ENCODE results near the gene DNMT3L. TPM values are rescaled to one million over a fixed set of nuclear protein-coding genes. Genes with fewer than 3 reads are reported as not detected.

The DNMT3L gene
- total and polyA plus RNA-seq, 10 donors, result not detected

DNA sequence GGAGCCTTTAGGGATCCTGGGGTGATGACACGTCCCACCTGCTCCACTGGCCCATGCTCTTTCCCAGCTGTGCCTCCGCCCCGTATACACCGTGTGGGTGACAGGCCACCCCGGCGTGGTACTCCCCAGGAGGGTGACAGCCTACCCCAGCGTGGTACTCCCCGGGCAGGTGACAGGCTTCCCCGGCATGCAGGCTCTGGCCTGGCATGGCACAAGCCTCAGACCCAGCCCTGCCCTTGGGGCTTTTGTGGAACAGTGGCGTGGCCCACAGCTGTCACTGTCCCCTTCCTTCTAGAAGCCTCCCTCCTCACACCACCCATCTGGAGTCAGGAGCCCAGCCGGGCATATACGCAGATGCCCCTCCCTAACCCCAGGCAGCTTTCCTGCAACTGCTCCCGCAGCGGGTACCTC lies 33.5 kb upstream of the DNMT3L start:
- no peak overlapping the region for H3K27ac ChIP-seq
- H3K4me1 ChIP-seq, result peaks cover 16 to 64% (median 44%) of the 10 kb centered on the region in 6 donors
- intact Hi-C loops (cut with DNase I; ENCODE audit: low total_unique reads), result no loop called here
- TF ChIP-seq CTCF (IDR thresholded peaks at IDR 0.05 in 8 of 11, conservative IDR thresholded peaks at IDR 0.05 in 3 of 11) (no peak), POLR2A (IDR thresholded peaks at IDR 0.05) (no peak), POLR2AphosphoS5 (IDR thresholded peaks at IDR 0.05) (no peak)
- H3K27me3 ChIP-seq (replicated peaks in 1 of 7), result peaks cover 0 to 25% (median 0%) of the 10 kb centered on the region in 7 donors
- no peak overlapping the region for H3K4me3 ChIP-seq
- 61 to 80% (median 75%) methylated on average over 14 of the region's 14 CpGs for WGBS, 5 donors
- H3K36me3 ChIP-seq, result no peaks in the 10 kb centered on the region
- no peaks in the 10 kb centered on the region for H3K9me3 ChIP-seq
- DNase-seq, result no peak

DNA sequence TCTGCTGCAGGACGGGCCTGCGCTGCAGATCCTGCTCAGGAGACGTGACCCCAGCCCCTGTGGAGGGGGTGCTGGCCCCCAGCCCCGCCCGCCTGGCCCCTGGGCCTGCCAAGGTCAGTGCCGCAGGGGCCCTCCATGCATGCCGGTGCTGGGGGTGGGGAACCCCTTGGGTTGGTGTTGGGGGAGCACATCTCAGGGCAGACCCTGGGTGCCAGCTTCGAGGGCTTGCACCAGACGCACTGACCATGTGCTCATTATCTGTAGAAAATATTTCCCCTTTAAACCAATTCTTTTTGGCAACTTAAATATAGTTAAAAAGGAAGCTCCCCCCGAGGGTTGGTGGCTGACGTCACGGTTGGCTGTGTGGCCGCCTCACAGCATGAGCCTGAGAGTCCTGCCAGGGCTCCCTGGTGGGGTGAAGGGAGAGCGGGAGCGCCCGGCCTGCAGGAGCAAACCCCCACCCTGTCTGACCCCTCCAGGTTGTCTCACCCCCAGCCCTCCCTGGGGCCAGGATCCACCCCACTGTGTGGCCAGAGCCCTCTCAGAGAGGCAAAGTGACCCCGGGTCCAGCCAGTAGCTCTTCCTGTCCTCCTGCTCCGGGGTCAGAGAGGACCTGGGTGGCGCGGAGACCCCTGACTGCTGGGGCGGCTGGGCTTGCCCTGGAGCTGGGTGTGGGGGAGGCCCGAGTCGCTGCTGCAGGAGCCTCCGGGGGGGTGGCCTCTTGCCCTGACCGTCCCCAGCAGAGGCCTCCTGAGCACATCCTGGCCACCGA lies 32.9 kb upstream of the DNMT3L start:
- peak overlapping the region in 1 of 8 donors; percentile 17 for H3K27ac ChIP-seq
- DNase-seq, result no peak
- peaks cover 0 to 25% (median 0%) of the 10 kb centered on the region in 7 donors for H3K27me3 ChIP-seq (replicated peaks in 1 of 7)
- no peaks in the 10 kb centered on the region for H3K9me3 ChIP-seq
- WGBS, 5 donors, result 47 to 70% (median 61%) methylated on average over 16 to 26 of the region's 26 CpGs
- no peak overlapping the region for H3K4me3 ChIP-seq
- no peaks in the 10 kb centered on the region for H3K36me3 ChIP-seq
- TF ChIP-seq CTCF (IDR thresholded peaks at IDR 0.05 in 8 of 11, conservative IDR thresholded peaks at IDR 0.05 in 3 of 11) (no peak), POLR2AphosphoS5 (IDR thresholded peaks at IDR 0.05) (no peak), POLR2A (IDR thresholded peaks at IDR 0.05) (no peak)
- intact Hi-C loops (cut with DNase I; ENCODE audit: low total_unique reads), result no loop called here
- H3K4me1 ChIP-seq, result peaks cover 16 to 63% (median 44%) of the 10 kb centered on the region in 6 donors

DNA sequence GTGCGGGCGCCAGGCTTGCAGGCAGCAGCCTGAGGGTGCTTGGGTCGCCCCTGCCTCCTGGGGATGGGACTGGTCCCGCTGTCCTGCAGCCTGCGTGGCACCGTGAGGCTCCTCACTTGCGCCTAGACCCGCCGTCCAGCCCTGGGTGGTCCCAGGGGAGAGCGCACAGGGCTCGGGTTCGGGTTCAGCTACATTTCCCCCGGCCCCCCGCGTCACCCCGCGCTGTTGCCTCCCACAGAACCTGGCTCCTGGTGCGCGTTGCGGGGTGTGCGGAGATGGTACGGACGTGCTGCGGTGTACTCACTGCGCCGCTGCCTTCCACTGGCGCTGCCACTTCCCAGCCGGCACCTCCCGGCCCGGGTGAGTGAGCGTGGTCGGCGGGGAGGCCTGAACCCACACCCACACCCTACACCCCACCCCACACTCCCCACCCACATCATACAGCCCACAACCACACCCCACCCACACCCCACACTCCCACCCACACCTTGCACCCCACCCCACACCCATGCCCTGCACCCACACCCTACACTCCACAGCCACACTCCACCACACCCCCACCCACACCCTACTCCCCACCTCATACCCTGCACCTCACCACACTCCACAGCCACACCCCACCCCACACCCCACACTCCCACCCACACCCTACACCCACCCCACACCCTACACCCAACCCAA lies 32.0 kb upstream of the DNMT3L start:
- intact Hi-C loops (cut with DNase I; ENCODE audit: low total_unique reads), result no loop called here
- no peak for TF ChIP-seq POLR2A (IDR thresholded peaks at IDR 0.05)
- TF ChIP-seq POLR2AphosphoS5 (IDR thresholded peaks at IDR 0.05), result no peak
- no peak for TF ChIP-seq CTCF (IDR thresholded peaks at IDR 0.05 in 8 of 11, conservative IDR thresholded peaks at IDR 0.05 in 3 of 11)
- Histone ChIP-seq H3K27me3 (replicated peaks in 1 of 7) (peaks cover 0 to 25% (median 0%) of the 10 kb centered on the region in 7 donors), H3K4me3 (no peak overlapping the region), H3K9me3 (no peaks in the 10 kb centered on the region), H3K27ac (peak overlapping the region in 1 of 8 donors; percentile 17), H3K4me1 (peaks cover 10 to 54% (median 35%) of the 10 kb centered on the region in 6 donors), H3K36me3 (no peaks in the 10 kb centered on the region)
- DNase-seq, result no peak
- WGBS, 5 donors, result 79 to 85% (median 81%) methylated on average over 30 to 33 of the region's 33 CpGs

GRCh38 chr21:44292812-44293195 lies 31.1 kb upstream of the DNMT3L start:
- Histone ChIP-seq H3K27me3 (replicated peaks in 1 of 7) (peaks cover 0 to 25% (median 1%) of the 10 kb centered on the region in 7 donors), H3K4me1 (peaks cover 10 to 45% (median 26%) of the 10 kb centered on the region in 6 donors), H3K4me3 (no peak overlapping the region), H3K9me3 (no peaks in the 10 kb centered on the region), H3K36me3 (no peaks in the 10 kb centered on the region), H3K27ac (no peak overlapping the region)
- DNase-seq, result no peak
- intact Hi-C loops (cut with DNase I; ENCODE audit: low total_unique reads), result no loop called here
- no peak for TF ChIP-seq CTCF (IDR thresholded peaks at IDR 0.05 in 8 of 11, conservative IDR thresholded peaks at IDR 0.05 in 3 of 11)
- no peak for TF ChIP-seq POLR2A (IDR thresholded peaks at IDR 0.05)
- TF ChIP-seq POLR2AphosphoS5 (IDR thresholded peaks at IDR 0.05), result no peak
- 86 to 100% (median 94%) methylated on average over 3 to 15 of the region's 15 CpGs for WGBS, 5 donors

Data from spleen (tissue), 11 donors.